HK-2 (cell line): ENCODE measurements around the gene ETF1.
A peak's percentile ranks its signal among the peaks of the same experiment; 100 is the strongest.

Source experiments
- DNase-seq: peaks from one replicate; pipeline ENCODE4 v3.0.0-alpha.2; 2018; ENCODE audit not compliant: unreplicated experiment

The ETF1 gene

DNA sequence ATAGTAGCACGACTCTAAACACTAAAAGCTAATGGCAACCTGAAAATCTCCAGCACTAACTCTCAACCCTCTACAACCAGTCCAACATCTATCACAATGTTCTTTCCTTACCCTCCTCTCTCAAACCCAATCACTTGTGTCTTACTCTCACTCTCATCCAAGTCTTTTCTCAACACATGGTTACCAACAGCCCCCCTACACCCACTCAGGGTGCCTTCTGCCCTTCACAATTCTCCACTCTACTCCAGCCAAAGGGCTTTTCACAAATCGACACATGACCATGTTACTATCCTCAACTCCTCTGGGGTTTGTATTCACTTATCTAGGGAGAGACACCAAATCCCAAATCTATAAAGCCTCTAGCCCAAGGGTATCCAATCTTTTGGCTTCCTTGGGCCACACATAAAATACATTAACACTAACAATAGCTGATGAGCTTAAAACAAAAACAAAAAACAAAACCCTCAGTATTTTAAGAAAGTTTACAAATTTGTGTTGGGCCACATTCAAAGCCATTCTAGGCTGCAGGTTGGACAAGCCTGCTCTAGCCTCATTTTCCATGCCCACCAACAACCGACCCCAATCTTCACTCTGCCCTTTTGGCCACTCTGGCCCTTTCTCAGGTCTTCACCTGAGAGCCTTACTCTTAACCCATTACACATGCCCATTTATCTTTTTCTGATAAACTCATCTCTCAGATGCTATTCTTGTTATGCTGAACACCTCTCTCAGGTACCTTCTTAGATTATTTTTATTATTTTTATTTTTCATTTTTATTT lies 20.5 kb upstream of the ETF1 start:
- DNase-seq: no peak

- no peak for DNase-seq
Measured at GRCh38 chr5:138560971-138561370, 17.9 kb upstream of the ETF1 start.

DNA sequence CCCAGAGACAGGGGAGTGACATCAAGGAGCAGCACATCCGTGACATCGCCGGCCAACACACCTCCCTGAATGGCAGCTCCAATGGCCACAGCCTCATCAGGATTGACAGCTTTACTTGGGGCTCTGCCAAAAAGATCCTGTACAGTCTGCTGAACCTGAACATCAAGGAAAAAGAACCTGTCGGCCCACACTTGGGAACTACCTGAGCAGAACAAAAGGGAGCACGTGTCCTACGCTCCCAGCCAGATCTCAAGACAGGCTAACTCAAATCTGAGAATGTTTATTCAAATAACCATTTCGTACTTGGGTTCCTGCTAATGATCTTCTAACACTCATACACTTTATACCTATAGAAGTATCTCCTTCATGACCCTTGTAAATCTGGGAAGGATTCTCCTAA lies 16.9 kb upstream of the ETF1 start:
- DNase-seq: no peak

DNA sequence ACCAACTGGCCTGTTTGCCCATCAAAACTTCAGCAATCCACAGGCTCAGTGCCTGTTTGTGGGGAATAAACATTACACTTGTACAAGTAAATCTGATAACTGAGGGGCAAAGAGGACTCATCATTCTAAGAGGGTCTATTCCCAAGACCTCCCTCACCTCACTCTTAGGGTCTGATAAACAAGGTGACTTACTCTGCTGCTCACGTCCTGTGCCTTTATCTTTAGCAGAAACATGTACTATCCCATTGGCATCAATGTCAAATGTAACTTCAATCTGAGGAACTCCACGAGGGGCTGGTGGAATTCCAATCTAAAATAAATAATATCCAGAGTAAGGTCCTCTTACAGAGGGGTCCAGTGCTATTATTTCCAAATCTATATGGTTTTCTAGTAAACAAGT lies 14.6 kb upstream of the ETF1 start:
- no peak for DNase-seq

GRCh38 chr5:138554143-138554542 lies 11.1 kb upstream of the ETF1 start:
- DNase-seq: no peak

DNA sequence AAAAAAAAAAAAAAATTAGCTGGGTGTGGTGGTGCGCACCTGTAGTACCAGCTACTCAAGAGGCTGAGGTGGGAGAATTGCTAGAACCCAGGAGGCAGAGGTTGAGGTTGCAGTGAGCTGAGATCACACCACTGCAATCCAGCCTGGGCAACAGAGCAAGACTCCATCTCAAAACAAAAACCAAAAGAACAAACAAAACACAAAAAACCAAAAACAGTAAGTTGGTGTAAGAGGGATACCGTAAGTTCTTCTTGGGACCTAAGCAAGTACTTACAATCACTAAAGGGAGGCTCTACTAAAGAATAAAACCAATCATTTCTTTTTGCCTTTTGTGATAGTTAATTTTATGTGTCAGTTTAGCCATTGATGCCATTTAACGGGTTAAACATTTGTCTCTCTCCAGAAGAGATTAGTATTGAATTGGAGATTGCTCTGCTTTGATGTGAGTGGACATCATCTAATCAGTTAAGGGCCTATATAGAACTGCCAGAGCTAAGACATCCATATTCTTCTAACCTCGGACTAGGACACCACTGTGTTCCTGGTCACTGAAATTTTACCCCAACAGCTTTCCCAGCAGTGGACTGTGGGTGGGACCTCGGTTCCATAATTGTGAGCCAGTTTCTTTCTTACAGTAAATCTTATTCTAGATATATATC lies 10.5 kb upstream of the ETF1 start:
- no peak for DNase-seq

DNA sequence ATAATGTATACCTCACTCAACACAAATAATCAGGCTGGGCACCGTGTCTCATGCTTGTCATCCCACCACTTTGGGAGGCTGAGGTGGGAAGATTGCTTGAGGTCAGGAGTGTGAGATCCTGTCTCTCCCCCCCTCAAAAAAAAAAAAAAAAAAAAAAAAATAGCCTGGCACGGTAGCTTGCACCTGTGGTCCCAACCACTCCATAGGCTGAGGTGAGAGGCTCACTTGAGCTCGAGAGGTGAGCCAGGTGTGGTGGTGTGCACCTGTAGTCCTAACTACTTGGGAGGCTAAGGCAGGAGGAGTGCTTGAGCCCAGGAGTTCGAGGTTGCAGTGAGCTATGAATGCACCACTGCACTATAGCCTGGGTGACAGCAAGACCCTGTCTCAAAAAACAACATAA lies 9.6 kb upstream of the ETF1 start:
- DNase-seq: no peak

DNA sequence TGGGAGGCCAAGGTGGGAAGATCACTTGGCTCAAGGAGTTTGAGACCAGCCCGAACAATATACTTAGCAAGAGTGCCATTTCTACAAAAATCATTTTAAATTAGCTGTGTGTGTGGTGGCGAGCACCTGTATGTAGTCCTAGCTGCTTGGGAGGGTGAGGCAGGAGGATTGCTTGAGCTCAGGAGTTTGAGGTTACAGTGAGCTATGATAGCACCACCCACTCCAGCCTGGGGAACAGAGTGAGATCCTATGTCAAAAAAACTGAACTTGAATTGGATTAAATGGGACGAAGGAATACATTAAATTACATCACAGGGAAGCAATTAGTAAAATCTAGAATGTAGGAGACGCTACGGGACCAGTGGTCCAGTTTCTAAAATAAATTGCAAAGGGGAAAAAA lies 6.4 kb upstream of the ETF1 start:
- no peak for DNase-seq

GRCh38 chr5:138545919-138546562 lies 3.0 kb upstream of the ETF1 start:
- DNase-seq: no peak

GRCh38 chr5:138544181-138545134 lies 1.4 kb upstream of the ETF1 start:
- peak; percentile 8 for DNase-seq

GRCh38 chr5:138543730-138544104 lies 681 bp upstream of the ETF1 start:
- DNase-seq: no peak

DNA sequence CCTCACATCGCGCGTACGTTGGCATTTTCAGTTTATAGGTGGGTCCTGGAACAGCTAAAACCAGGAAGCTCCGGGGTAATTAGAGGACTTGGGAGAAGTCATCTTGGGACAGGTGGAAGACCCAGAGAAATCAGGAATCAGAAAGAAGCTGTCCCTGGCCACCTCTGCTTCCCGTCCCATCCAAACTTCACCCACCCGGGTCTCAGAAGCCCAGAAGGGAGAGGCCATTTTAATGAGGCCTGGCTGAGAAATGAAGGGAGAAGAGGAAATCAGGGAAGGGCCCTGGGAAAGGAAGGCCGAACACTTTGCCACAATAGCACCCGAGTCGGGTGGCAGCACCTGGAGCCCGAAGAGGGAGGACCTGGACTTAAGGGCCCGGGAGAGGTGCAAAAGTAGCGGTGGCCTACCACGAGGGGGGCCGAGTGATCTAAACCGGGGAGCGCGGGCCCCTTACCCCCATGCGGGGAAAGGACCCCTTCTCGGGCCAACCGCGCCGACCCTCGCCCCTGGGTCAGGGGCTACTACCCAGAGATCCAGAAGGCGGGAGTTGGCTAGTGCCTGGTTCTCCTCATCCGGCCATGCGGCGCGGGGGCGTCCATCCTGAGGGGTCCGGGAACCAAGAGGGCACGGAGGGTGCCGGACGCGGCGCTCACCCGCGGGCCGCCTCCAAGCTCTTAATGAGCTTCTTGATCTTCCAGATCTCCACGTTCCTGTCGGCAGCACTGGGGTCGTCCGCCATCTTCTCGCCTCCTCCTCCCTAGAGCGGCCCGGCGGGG lies 668 bp downstream of the ETF1 start:
- peak; percentile 16 for DNase-seq

- no peak for DNase-seq
Measured at GRCh38 chr5:138541511-138542179, 1.4 kb downstream of the ETF1 start.

GRCh38 chr5:138539791-138540190 lies 3.2 kb downstream of the ETF1 start:
- DNase-seq: no peak

DNA sequence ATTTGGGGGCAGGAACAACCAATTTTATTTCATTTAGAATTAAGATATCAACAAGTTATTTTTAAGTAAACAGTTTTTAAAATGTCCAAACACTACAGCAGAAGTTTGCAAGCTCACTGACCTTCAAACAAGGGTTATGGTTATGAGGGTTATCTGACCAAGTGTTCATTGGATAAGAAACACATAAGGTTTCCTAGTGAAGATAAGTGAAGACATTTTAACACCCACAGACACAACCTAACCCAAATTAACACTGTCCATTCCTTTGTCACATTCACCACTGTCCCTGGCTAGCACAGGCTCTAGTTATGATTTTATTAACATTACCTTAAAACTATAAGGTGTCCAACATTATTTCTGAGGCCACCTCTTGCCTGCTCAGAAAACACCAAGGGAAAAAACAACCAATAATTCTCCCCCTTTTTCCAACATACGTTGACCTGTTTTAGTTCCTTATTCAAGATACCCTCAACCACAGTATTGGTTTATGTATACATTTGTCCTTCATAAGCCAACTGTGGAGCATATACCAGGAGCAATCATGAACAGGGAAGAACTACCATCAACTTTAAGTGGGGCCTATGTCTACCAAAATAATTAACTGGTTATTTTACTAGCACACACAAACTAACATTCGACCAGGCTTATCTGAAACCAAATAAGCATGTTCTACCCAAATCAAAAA lies 4.0 kb downstream of the ETF1 start:
- no peak for DNase-seq

GRCh38 chr5:138536665-138537315 lies 6.2 kb downstream of the ETF1 start:
- no peak for DNase-seq

- no peak for DNase-seq
Measured at GRCh38 chr5:138536215-138536614, 6.8 kb downstream of the ETF1 start.

DNA sequence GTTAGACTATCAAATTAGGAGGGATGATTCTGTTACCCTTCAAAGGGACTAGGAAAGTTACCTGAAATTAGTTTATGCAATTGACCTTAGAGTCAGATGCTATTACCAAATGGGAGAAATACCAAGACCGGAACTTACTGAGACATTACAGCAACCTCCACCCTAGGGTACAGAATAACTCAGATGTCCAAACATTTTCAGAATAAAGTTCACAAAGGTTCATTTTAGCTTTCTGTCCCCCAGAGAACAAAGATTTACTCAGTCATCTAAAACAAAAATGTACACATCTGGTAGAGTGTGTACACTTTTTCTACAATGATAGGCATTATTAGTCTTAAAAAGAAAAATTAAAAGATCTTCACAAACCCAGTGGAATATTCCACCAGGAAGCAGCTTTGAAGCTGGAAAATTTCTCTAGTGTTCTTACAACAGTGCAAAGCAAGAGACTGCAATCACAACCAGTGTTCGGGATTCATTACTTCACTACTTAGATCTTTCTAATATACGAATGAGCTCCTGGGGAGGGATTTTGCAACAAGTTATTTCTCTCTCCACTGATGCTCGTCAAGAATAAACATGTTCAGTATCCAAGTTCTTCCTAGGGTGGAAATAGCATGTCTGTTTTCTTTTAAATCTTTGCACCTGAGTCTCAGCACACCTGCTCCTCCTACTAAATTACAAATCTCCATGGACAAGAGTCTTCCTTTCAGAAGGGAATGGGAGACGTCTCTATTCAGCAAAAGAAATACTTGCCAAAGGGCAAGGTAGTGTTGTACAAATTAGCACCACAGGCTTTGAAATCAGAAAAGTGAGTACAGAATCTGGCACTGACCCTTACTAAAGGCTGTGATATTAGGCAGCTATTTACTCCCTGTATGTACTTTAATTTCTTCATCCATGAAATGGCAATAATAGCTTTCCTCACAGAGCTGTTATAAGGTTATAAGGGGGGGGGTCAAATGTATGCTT lies 8.8 kb downstream of the ETF1 start:
- DNase-seq: no peak
